Measurements from ENCODE around the gene UNC13B. TPM values are rescaled to one million over a fixed set of nuclear protein-coding genes. Genes with fewer than 3 reads are reported as not detected.

The UNC13B gene
- total and polyA plus RNA-seq, 2 of the 8 experiments (the other 6 are each of a cell fraction or from before 2014, with no cell fraction given) = 23.1 to 51.7 TPM

DNA sequence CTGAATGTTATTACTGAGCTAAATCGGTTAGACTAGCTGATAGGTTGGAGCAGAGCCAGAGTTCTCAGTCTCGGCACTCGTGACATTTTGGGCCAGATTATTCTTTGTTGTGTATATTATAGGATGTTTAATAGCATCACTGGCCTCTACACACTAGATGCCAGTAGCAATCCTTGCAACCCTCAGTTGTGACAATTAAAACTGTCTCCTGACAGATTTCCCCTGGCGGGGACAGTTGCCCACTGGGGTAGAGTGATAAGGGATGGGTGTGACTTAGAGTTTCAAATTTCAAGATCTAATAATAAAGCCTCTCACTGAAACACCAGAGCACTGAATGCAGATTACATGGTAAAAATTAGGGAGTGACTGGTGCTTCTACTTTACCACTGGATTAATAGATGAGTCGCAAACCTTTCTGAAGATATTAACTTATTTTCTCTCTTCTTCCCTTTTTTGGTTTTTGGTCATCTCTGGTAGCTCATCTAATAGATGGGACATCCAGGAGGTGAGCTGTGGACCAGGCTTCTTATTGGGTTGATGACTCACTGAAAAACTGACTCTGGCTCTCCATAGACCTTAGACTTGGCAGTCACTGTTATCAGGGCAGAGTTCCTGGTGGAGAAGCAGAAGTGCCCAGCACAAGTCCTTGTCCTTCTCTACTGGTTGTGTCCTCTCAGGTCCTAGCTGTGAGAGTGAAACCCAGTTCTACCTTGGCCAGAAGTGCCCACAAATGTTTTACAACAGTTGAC, 150.3 kb downstream of the UNC13B start:
- no peak overlapping the region for H3K4me2 ChIP-seq (ENCODE audit: insufficient read depth in 1 of 2, low read depth in 2 of 2, low read length in 2 of 2)
- no peak overlapping the region for H3K23ac ChIP-seq (ENCODE audit: insufficient read length)
- CTCF ChIA-PET (ENCODE audit: partially characterized antibody) = interaction anchor here (0.8 to 1.4 kb wide), 2 partner anchors 16 to 20 kb away, joined by 3 read pairs; no protein-coding TSS in a partner anchor
- no peak overlapping the region for H2BK20ac ChIP-seq (ENCODE audit: low read length)
- no peak overlapping the region for H3K14ac ChIP-seq (ENCODE audit: insufficient read length)
- H3K9ac ChIP-seq (replicated peaks in 1 of 4; ENCODE audit: extremely low read depth in 1 of 4, low read depth in 3 of 4, low read length in 3 of 4) = no peak overlapping the region
- no peak for TF ChIP-seq CTBP2 (IDR thresholded peaks at IDR 0.05; ENCODE audit: borderline replicate concordance, insufficient read depth, insufficient read length, low read length)
- TF ChIP-seq TCF12 (IDR thresholded peaks at IDR 0.05; ENCODE audit: low read depth, low read length) = no peak
- no peak for TF ChIP-seq BACH1 (IDR thresholded peaks at IDR 0.05; ENCODE audit: low read length)
- TF ChIP-seq FOSL1 (IDR thresholded peaks at IDR 0.05; ENCODE audit: insufficient read depth, low read depth, low read length) = no peak
- TF ChIP-seq YY1 (IDR thresholded peaks at IDR 0.05; ENCODE audit: low read depth, low read length) = no peak
- TF ChIP-seq CBX5 (IDR thresholded peaks at IDR 0.05; ENCODE audit: low read depth, low read length) = no peak
- TF ChIP-seq RFX5 (IDR thresholded peaks at IDR 0.05; ENCODE audit: borderline replicate concordance, low read depth, low read length) = no peak
- TF ChIP-seq, protein P1, sequence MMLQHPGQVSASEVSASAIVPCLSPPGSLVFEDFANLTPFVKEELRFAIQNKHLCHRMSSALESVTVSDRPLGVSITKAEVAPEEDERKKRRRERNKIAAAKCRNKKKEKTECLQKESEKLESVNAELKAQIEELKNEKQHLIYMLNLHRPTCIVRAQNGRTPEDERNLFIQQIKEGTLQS (IDR thresholded peaks at IDR 0.05; ENCODE audit: insufficient read depth, low read depth, low read length) = no peak
- no peak for TF ChIP-seq SIX5 (IDR thresholded peaks at IDR 0.05; ENCODE audit: low read depth, low read length)
- TF ChIP-seq KDM5A (IDR thresholded peaks at IDR 0.05; ENCODE audit: low read length) = no peak
- TF ChIP-seq ZNF274 (IDR thresholded peaks at IDR 0.05; ENCODE audit: borderline replicate concordance, extremely low read depth, low read length) = no peak
- H3K4ac ChIP-seq (replicated peaks; ENCODE audit: insufficient read length, low read depth, low read length) = no peak overlapping the region
- no peaks in the 10 kb centered on the region for H3K9me3 ChIP-seq (ENCODE audit: insufficient read depth in 2 of 2, low read depth in 1 of 2, low read length in 1 of 2)
- no peak overlapping the region for H3K4me3 ChIP-seq (ENCODE audit: extremely low read depth in 1 of 4, insufficient read depth in 2 of 4, low read depth in 3 of 4, low read length in 4 of 4)
- FAIRE-seq (no peak), DNase-seq (ENCODE audit: low read depth in 1 of 2, low spot score in 2 of 2) (no peak)
- H3K27me3 ChIP-seq (replicated peaks in 1 of 4; ENCODE audit: control insufficient read depth in 3 of 4, extremely low read depth in 1 of 4, insufficient read depth in 3 of 4, low read length in 3 of 4) = no peaks in the 10 kb centered on the region
- POLR2A ChIA-PET (ENCODE audit: partially characterized antibody) = no interaction called here
- no peaks in the 10 kb centered on the region for H3K4me1 ChIP-seq (replicated peaks in 1 of 4; ENCODE audit: control insufficient read depth in 3 of 4, insufficient read depth in 4 of 4, low read length in 3 of 4)
- no peak overlapping the region for H2AK5ac ChIP-seq (ENCODE audit: low read depth, low read length)
- H3K79me2 ChIP-seq (ENCODE audit: control insufficient read depth in 1 of 2, insufficient read depth in 2 of 2, low read length in 2 of 2) = no peaks in the 10 kb centered on the region
- no peak overlapping the region for H2AFZ ChIP-seq (ENCODE audit: low read length)
- no peak overlapping the region for H3K56ac ChIP-seq (replicated peaks; ENCODE audit: insufficient read length, low read depth, low read length)
- no peak overlapping the region for H4K8ac ChIP-seq (ENCODE audit: extremely low read depth, insufficient read depth, low read length)
- H3K18ac ChIP-seq (ENCODE audit: extremely low read depth, low read length) = no peak overlapping the region
- H3K27ac ChIP-seq (ENCODE audit: low read depth, low read length) = no peak overlapping the region
- no peak overlapping the region for H4K91ac ChIP-seq (replicated peaks; ENCODE audit: insufficient read length, low read length)
- H2BK120ac ChIP-seq (replicated peaks; ENCODE audit: low read depth, low read length) = no peak overlapping the region
- H4K5ac ChIP-seq (ENCODE audit: insufficient read length, low read depth, low read length) = no peak overlapping the region
- WGBS, 2 experiments (ENCODE audit: extremely low coverage in 1 of 2, insufficient coverage in 1 of 2, insufficient read length in 1 of 2, insufficient replicate concordance in 2 of 2, low coverage in 1 of 2, low lambda C conversion rate in 2 of 2, missing lambda C conversion rate in 1 of 2) = 93% methylated on average over 5 of the region's 5 CpGs; no CpG with 5 or more reads in 1 of the 2 experiments
- H4K20me1 ChIP-seq (replicated peaks in 1 of 2; ENCODE audit: control insufficient read depth in 1 of 2, insufficient read depth in 2 of 2, low read length in 2 of 2) = peaks cover 0 to 3% of the 10 kb centered on the region in 2 experiments
- H3K36me3 ChIP-seq (ENCODE audit: control insufficient read depth in 2 of 4, insufficient read depth in 4 of 4, low read length in 3 of 4) = peaks cover 0 to 7% (median 0%) of the 10 kb centered on the region in 4 experiments; a peak in 1 of 8 replicates
- no peaks in the 10 kb centered on the region for H3K23me2 ChIP-seq (ENCODE audit: low read depth, low read length)
- no peak overlapping the region for H2BK5ac ChIP-seq (ENCODE audit: low read depth, low read length)
- H2BK15ac ChIP-seq (ENCODE audit: low read length) = no peak overlapping the region
- H2BK12ac ChIP-seq (ENCODE audit: low read depth, low read length) = no peak overlapping the region
- H3K79me1 ChIP-seq (ENCODE audit: low read depth, low read length) = no peaks in the 10 kb centered on the region
